GM18498 (cell line): ENCODE results near the gene ABCA13.
A peak's percentile ranks its signal among the peaks of the same experiment; 100 is the strongest.

Source experiments
- ATAC-seq: cut with Tn5 transposase; IDR thresholded peaks from one replicate; pipeline ENCODE4 v1.9.1; 2021; ENCODE audit warnings: mild to moderate bottlenecking, moderate library complexity; ENCODE audit not compliant: unreplicated experiment

The ABCA13 gene

GRCh38 chr7:48242846-48243245, 71.6 kb downstream of the ABCA13 start:
- no peak for ATAC-seq

- ATAC-seq: no peak
Observed at GRCh38 chr7:48244864-48245271, 73.6 kb downstream of the ABCA13 start.

GRCh38 chr7:48245751-48246472, 74.7 kb downstream of the ABCA13 start:
- ATAC-seq: peak; percentile 54

- no peak for ATAC-seq
Observed at GRCh38 chr7:48249166-48249565, 77.9 kb downstream of the ABCA13 start.

GRCh38 chr7:48250441-48250951, 79.2 kb downstream of the ABCA13 start:
- no peak for ATAC-seq

- peak; percentile 83 for ATAC-seq
Observed at GRCh38 chr7:48251766-48252165, 80.5 kb downstream of the ABCA13 start.

GRCh38 chr7:48252995-48253394, 81.7 kb downstream of the ABCA13 start:
- no peak for ATAC-seq

GRCh38 chr7:48255046-48255445, 83.8 kb downstream of the ABCA13 start:
- ATAC-seq: no peak

- no peak for ATAC-seq
Observed at GRCh38 chr7:48259463-48260280, 88.4 kb downstream of the ABCA13 start.

GRCh38 chr7:48261696-48262095, 90.4 kb downstream of the ABCA13 start:
- ATAC-seq: no peak

- no peak for ATAC-seq
Observed at GRCh38 chr7:48262606-48263310, 91.5 kb downstream of the ABCA13 start.

GRCh38 chr7:48263311-48263650, 92.0 kb downstream of the ABCA13 start:
- no peak for ATAC-seq

- no peak for ATAC-seq
Observed at GRCh38 chr7:48269066-48269465, 97.8 kb downstream of the ABCA13 start.

GRCh38 chr7:48274662-48275061, 103.4 kb downstream of the ABCA13 start:
- ATAC-seq: no peak

GRCh38 chr7:48279420-48279819, 108.2 kb downstream of the ABCA13 start:
- ATAC-seq: no peak

GRCh38 chr7:48280100-48280499, 108.8 kb downstream of the ABCA13 start:
- ATAC-seq: no peak

- no peak for ATAC-seq
Observed at GRCh38 chr7:48285373-48285772, 114.1 kb downstream of the ABCA13 start.

GRCh38 chr7:48286836-48287235, 115.6 kb downstream of the ABCA13 start:
- no peak for ATAC-seq

- ATAC-seq: no peak
Observed at GRCh38 chr7:48289656-48290055, 118.4 kb downstream of the ABCA13 start.

GRCh38 chr7:48292949-48293348, 121.7 kb downstream of the ABCA13 start:
- no peak for ATAC-seq

- no peak for ATAC-seq
Observed at GRCh38 chr7:48295296-48295971, 124.2 kb downstream of the ABCA13 start.
